HUES64 (cell line): ENCODE data around the gene MEP1A. TPM values are rescaled to one million over a fixed set of nuclear protein-coding genes. Genes with fewer than 3 reads are reported as not detected.
"Not testable (repeated sequence)": the region's sequence is repeated elsewhere in the genome, so short reads cannot be mapped to it uniquely, and the experiment has no call there.

Source experiments
- H3K27ac ChIP-seq: 2 replicates; pipeline ENCODE4 v1.7.0; 2013; ENCODE audit warnings: low read depth, low read length, inconsistent platforms
- H3K27me3 ChIP-seq: 2 replicates; pipeline ENCODE4 v1.6.1; 2013; ENCODE audit warnings: mild to moderate bottlenecking, low read length; ENCODE audit not compliant: insufficient read depth
- H3K36me3 ChIP-seq: 2 replicates; pipeline ENCODE4 v1.6.1; 2013; ENCODE audit warnings: mild to moderate bottlenecking, low read length; ENCODE audit not compliant: insufficient read depth
- H3K4me1 ChIP-seq: 2 replicates; pipeline ENCODE4 v1.6.1; 2013; ENCODE audit warnings: mild to moderate bottlenecking, low read length, moderate library complexity; ENCODE audit not compliant: insufficient read depth
- H3K4me3 ChIP-seq: 2 replicates; pipeline ENCODE4 v1.5.1; 2013; ENCODE audit warnings: mild to moderate bottlenecking, low read length, moderate library complexity
- H3K9ac ChIP-seq: 2 replicates; pipeline ENCODE4 v1.6.1; 2013; ENCODE audit warnings: mild to moderate bottlenecking, low read depth, low read length
- H3K9me3 ChIP-seq: 2 replicates; pipeline ENCODE4 v1.6.1; 2013; ENCODE audit warnings: low read depth, low read length; ENCODE audit not compliant: insufficient read depth
- WGBS: fragments of 150-250, 120-280 bp; methylation state at CpG from one replicate; pipeline ENCODE4 v1.1.7; 2013; ENCODE audit warnings: missing lambda C conversion rate; 5-methylcytosine and 5-hydroxymethylcytosine counted together
- polyA plus RNA-seq, 2 experiments: library from polyadenylated mRNA; stranded (reverse); fragments of 50-300 nt; gene quantifications; one replicate each; pipeline ENCODE4 v1.2.3, GENCODE V29; 2013

The MEP1A gene, protein sequence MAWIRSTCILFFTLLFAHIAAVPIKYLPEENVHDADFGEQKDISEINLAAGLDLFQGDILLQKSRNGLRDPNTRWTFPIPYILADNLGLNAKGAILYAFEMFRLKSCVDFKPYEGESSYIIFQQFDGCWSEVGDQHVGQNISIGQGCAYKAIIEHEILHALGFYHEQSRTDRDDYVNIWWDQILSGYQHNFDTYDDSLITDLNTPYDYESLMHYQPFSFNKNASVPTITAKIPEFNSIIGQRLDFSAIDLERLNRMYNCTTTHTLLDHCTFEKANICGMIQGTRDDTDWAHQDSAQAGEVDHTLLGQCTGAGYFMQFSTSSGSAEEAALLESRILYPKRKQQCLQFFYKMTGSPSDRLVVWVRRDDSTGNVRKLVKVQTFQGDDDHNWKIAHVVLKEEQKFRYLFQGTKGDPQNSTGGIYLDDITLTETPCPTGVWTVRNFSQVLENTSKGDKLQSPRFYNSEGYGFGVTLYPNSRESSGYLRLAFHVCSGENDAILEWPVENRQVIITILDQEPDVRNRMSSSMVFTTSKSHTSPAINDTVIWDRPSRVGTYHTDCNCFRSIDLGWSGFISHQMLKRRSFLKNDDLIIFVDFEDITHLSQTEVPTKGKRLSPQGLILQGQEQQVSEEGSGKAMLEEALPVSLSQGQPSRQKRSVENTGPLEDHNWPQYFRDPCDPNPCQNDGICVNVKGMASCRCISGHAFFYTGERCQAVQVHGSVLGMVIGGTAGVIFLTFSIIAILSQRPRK
- polyA plus RNA-seq (2013, experiment 1 of 2): 0.05 TPM
- polyA plus RNA-seq (2013, experiment 2 of 2): not detected

DNA sequence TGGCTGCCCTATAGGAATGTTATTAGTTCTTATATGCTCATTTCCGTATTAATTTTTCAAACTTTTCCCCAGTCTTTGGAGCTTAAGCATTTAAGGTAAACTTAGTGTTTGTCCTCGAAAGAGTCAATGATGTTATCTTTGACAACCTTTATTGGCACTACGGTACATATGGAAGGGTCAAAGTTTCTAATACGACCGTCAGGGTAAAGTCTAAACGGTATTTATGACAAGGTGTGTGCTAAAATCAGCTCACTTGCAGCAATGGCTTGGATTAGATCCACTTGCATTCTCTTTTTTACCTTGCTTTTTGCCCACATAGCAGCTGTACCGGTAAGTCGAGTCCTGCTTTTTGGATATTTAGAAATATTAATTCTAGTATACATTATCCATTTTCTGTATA is at the start of gene MEP1A:
Gene MEP1A (plus strand): TSS at position 252 of the 400 bp plus-strand sequence. CDS start 10 bp downstream, at position 262.
- H3K27ac ChIP-seq: no peak within 1 kb of the TSS
- no peak within 1 kb of the TSS for H3K4me3 ChIP-seq
- H3K27me3 ChIP-seq: no peaks in the 10 kb centered on the region
- no peaks in the 10 kb centered on the region for H3K4me1 ChIP-seq
- H3K36me3 ChIP-seq: no peaks in the 10 kb centered on the region
- H3K9ac ChIP-seq: no peak within 1 kb of the TSS
- WGBS: 98% methylated on average over 5 of the region's 8 CpGs
- H3K9me3 ChIP-seq: no peaks in the 10 kb centered on the region

DNA sequence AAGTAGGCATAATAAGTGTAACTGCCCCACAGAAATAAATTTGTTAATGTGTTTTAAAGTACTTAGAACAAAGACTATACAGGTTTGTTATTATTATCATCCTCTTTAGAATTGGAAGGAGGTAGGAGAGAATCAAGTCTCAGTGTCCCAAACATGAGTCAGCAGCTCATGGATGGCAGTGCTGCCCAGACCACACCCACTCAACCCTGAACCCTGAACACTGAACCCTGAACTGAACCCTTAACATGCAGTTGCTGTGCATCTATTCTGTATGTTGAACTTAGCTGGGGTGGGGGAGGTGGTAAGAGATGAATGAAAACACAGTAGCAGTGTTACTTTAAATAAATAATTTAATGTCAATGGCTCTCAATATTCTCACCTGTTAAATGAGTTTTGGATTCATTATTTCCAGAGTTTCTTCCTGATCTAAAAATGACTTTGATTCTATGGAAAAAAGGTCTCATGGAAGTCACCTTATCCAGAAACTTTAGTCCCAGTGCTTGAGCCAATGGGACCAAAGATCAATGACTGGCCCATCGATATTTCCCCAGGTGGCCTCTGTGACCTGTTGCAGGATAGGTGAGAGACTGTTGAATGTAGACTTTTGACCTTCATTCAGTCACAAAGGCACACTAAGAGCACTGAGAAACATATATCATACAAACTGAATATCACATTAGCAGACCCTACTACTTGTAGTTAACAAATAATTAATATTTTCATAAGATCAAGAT is 49.6 kb upstream of the MEP1A start:
- WGBS: 88% methylated on average over 1 of the region's 1 CpG

DNA sequence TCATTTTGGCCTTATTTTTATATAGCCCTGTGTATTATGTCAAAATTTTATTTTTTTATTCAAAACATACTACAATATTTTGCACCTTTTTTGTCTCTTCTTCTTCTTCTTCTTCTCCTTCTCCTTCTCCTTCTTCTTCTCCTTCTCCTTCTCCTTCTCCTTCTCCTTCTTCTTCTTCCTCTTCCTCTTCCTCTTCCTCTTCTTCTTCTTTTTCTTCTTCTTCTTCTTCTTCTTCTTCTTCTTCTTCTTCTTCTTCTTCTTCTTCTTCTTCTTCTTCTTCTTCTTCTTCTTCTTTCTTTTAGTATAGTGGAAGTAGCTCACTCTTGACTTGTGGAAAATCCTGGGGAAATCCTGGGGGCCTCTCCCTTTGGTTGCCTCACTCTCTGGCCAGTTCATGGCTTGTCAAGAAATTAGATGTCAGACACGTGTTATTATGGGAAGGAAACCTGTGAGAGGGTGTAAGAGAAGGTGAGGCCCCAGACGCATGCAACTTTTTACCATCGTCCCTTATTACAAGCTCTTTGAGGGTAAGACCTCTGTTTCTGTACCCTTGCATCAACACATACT is 48.9 kb upstream of the MEP1A start:
- H3K27me3 ChIP-seq, H3K4me3 ChIP-seq, H3K27ac ChIP-seq, H3K9ac ChIP-seq, H3K9me3 ChIP-seq, H3K36me3 ChIP-seq: not testable (repeated sequence)
- WGBS: 93% methylated on average over 3 of the region's 3 CpGs
- H3K4me1 ChIP-seq: peaks cover 16% of the 10 kb centered on the region

More for the DNA sequence above, 49.6 kb upstream of the MEP1A start:
- H3K27me3 ChIP-seq: 0 out of 2 replicates have a peak, but pooled peaks cover under 1% of the 10 kb centered on the region
- H3K4me3 ChIP-seq: no peak overlapping the region
- H3K36me3 ChIP-seq: no peaks in the 10 kb centered on the region
- no peak overlapping the region for H3K9ac ChIP-seq
- H3K9me3 ChIP-seq: no peaks in the 10 kb centered on the region
- H3K27ac ChIP-seq: no peak overlapping the region
- H3K4me1 ChIP-seq: peaks cover 12% of the 10 kb centered on the region

DNA sequence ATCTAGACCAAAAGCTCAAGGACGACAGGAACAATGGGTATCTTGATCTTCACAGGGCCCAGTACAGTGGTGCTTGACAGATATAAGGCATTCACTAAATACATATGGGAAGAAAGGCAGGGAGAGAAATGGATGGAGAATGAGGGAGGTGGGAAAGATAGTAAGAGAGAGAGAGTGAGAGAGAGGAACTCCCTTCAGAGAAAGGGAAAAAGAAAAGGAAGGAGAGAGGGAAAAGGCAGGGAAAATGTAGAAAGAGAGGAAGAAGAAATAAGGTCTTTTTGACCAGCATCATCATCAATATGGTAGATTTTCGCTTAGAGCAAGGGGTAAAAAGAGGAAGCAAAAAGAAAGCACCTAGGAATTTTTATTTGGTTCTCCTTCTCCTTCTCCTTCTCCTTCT is 47.2 kb upstream of the MEP1A start:
- H3K27me3 ChIP-seq: no peaks in the 10 kb centered on the region
- H3K9ac ChIP-seq: no peak overlapping the region
- no peak overlapping the region for H3K4me3 ChIP-seq
- peaks cover 13% of the 10 kb centered on the region for H3K4me1 ChIP-seq
- H3K36me3 ChIP-seq: no peaks in the 10 kb centered on the region
- no peaks in the 10 kb centered on the region for H3K9me3 ChIP-seq
- no peak overlapping the region for H3K27ac ChIP-seq
- 91% methylated on average over 2 of the region's 2 CpGs for WGBS

DNA sequence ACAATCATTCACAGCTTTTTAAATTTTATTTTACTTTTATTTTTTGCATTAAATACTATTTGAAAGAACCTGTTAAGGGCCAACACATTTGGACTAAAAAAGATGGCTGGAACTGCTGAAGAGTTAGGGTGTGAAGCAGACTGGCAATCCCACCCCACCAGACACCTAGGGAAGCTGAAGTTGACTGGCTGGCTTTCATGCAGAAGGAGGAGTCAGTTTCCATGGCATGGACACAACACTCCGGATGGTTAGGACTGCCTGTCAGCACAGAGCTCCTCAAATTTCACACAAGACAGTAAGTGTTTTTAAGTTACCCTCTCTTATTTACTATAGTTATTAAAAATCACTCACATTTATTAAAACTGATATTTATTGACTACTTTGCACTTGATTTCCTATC is 46.5 kb upstream of the MEP1A start, which contains the start of gene ANKRD66:
Gene ANKRD66 (plus strand): TSS at position 238 of the 400 bp plus-strand sequence. CDS start 5,016 bp downstream, outside the sequence.
- WGBS: 88% methylated on average over 1 of the region's 1 CpG
- no peaks in the 10 kb centered on the region for H3K27me3 ChIP-seq
- peaks cover 13% of the 10 kb centered on the region for H3K4me1 ChIP-seq
- H3K9ac ChIP-seq: no peak within 1 kb of the TSS
- H3K9me3 ChIP-seq: no peaks in the 10 kb centered on the region
- H3K4me3 ChIP-seq: no peak within 1 kb of the TSS
- H3K27ac ChIP-seq: no peak within 1 kb of the TSS
- no peaks in the 10 kb centered on the region for H3K36me3 ChIP-seq

DNA sequence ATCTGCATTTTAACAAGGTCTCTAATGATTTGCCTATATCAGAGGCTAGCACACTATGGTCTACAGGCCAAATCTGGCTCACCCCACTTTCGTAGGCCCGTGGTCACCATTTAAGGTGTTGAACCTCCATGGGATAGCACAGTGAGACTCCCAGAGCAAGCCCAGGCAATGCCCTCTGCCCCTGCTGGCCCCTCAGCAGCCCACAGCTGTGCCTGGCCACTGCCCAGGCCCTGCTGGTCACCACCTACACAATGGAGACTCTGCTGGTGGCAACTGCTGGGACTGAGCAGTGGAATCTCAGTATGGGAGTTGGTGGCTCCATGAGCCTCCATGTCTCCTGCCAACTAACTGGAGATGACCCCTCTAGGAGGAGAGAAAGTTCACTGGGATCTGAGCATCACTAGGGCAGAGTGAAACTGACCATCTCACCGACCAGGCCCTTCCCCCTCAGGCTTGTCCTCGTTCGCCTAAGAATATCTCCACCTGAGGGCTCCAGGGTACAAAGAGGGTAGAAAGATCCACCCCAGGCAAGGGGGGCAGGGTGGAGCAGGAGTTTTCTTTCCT is 44.2 kb upstream of the MEP1A start:
- H3K27ac ChIP-seq: peak overlapping the region; percentile 20; the same call in 1 of the 2 replicates
- H3K4me3 ChIP-seq: no peak overlapping the region
- no peaks in the 10 kb centered on the region for H3K27me3 ChIP-seq
- peaks cover 13% of the 10 kb centered on the region for H3K4me1 ChIP-seq
- WGBS: 88% methylated on average over 4 of the region's 5 CpGs
- H3K9ac ChIP-seq: no peak overlapping the region
- H3K36me3 ChIP-seq: no peaks in the 10 kb centered on the region
- H3K9me3 ChIP-seq: no peaks in the 10 kb centered on the region

DNA sequence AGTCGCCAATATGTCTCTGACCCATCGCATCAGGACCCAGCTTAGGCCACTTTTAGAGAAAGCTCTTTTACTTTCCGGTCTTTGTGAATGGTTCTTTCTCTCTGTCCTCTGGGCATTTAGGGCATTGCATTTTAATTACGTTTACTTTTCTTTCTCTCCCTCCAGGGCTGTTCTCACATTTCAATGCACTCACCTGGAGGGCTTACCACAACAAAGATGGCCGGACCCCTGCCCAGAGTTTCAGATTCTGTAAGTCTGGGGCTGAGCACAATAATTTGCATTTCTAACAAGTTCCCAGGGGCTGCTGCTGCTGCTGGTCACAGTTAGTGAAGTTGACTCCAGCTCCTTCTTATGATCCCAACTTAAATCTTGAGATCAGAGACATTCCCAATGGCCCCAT is 43.5 kb upstream of the MEP1A start:
- WGBS: 34% methylated on average over 5 of the region's 5 CpGs
- H3K27ac ChIP-seq: peak overlapping the region; percentile 72; the same call in 1 of the 2 replicates

DNA sequence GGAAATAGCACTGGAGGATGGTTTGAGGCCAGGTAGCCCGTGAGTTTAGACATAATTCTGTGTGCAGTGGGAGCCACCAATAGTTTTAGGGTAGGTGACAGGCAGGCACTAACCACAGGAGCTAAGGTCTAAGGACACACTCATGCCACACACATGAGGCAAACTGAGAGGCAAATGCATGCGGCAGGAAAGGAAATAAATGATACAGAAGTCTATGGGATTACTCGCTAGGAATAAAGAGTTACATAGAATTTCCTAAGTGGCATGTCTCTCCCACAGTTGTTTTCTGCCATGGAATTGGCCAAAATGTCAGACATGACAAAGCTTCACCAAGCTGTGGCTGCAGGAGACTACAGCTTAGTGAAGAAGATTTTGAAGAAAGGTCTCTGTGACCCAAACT is 41.5 kb upstream of the MEP1A start:
- Histone ChIP-seq H3K27me3 (no peaks in the 10 kb centered on the region), H3K36me3 (no peaks in the 10 kb centered on the region), H3K9ac (no peak overlapping the region), H3K4me1 (peaks cover 16% of the 10 kb centered on the region), H3K4me3 (no peak overlapping the region), H3K9me3 (no peaks in the 10 kb centered on the region), H3K27ac (no peak overlapping the region)
- WGBS: 95% methylated on average over 3 of the region's 3 CpGs

More for the DNA sequence above, 43.5 kb upstream of the MEP1A start:
- H3K4me1 ChIP-seq: peaks cover 13% of the 10 kb centered on the region
- no peaks in the 10 kb centered on the region for H3K9me3 ChIP-seq
- no peaks in the 10 kb centered on the region for H3K27me3 ChIP-seq
- no peak overlapping the region for H3K9ac ChIP-seq
- no peaks in the 10 kb centered on the region for H3K36me3 ChIP-seq
- no peak overlapping the region for H3K4me3 ChIP-seq

DNA sequence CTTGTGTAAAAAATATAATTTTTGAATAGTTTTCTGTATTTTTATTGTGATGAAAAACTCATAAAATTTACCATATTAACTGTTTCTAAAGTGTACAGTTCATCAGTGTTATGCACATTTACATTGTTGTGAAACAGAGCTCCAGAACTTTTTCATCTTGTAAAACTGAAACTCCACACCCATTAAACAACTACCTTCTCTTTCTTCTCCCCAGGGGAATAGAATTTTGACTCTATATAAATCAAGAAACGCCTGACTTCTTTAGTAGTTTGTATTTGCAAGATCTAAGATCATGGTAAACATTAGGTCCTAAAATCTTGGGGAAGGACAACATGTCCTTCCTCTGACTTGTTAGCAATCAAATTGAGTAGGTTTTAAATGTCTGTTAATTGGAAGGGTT is 37.3 kb upstream of the MEP1A start:
- Histone ChIP-seq H3K27ac (no peak overlapping the region), H3K36me3 (no peaks in the 10 kb centered on the region), H3K4me1 (peaks cover 10% of the 10 kb centered on the region), H3K4me3 (no peak overlapping the region), H3K27me3 (no peaks in the 10 kb centered on the region), H3K9me3 (no peaks in the 10 kb centered on the region), H3K9ac (no peak overlapping the region)
- WGBS: 88% methylated on average over 1 of the region's 1 CpG

DNA sequence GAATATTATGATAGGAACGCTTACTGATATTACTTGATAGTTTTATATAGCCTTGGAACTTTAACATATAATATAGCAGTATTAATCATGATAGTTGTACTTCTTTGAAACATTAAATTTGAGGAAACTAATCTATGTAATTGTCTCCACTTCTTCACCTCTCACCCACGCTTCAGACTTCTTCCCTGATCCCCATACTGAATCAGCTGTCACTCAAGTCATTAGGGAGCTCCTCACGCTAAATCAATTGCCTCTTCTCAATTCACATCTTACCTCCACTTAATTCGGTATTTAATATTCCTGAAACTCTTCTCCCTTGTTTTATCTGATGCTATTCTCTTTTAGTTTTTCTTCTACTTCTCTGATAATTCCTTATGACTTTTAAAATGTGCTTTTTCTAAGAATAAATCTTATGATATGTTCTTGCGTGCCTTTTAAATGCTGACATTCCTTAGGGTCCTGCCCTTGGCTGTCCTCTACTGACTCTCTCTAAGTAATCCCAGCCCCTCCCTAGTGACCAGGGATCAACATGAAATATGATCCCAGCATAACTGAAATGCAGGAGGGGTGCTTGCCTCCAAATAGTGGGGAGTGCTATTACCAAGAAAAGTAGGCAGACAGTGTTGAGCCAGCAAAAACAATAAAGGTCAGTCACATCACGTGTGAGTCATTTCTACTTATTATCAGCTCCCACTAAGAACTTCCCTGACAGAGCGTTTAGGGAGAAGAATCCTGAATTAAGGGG is 36.5 kb upstream of the MEP1A start:
- Histone ChIP-seq H3K36me3 (no peaks in the 10 kb centered on the region), H3K9ac (no peak overlapping the region), H3K27me3 (no peaks in the 10 kb centered on the region), H3K4me1 (peaks cover 10% of the 10 kb centered on the region), H3K9me3 (no peaks in the 10 kb centered on the region), H3K4me3 (no peak overlapping the region), H3K27ac (no peak overlapping the region)
- WGBS: 78% methylated on average over 5 of the region's 7 CpGs
